Activated CD4-positive, alpha-beta T cell treated with anti-CD3 and anti-CD28 coated beads, Interleukin-2, amount 10 ng/mL, durations not matched to agents 7 days and 5 days (primary cell): Measurements from ENCODE around the gene CYB5A. TPM values are rescaled to one million over a fixed set of nuclear protein-coding genes. Genes with fewer than 3 reads are reported as not detected.
A peak's percentile ranks its signal among the peaks of the same experiment; 100 is the strongest.

Experiments used
- CTCF ChIA-PET: fragments of 350-600 bp; sonication (Branson Sonifier 250); formaldehyde crosslinking; loops from one replicate; lab custom pipeline; 2021; ENCODE audit warnings: antibody characterized with exemption; lab: Charles Lee
- POLR2A ChIA-PET: fragments of 350-600 bp; sonication (Branson Sonifier 250); formaldehyde crosslinking; loops from one replicate; lab custom pipeline; 2021; ENCODE audit warnings: antibody characterized with exemption; lab: Charles Lee
- DNase-seq: peaks from one replicate; pipeline ENCODE4 v3.0.0-alpha.2; 2020
- H3K27ac Mint-ChIP-seq: one replicate; pipeline ENCODE4 v1.8.0; 2021; ENCODE audit warnings: mild to moderate bottlenecking, moderate library complexity, mixed read lengths
- H3K27me3 Mint-ChIP-seq: one replicate; pipeline ENCODE4 v1.8.0; 2021; ENCODE audit warnings: mixed read lengths
- H3K36me3 Mint-ChIP-seq: one replicate; pipeline ENCODE4 v1.8.0; 2021; ENCODE audit warnings: low read depth, mixed read lengths
- H3K4me1 Mint-ChIP-seq: one replicate; pipeline ENCODE4 v1.8.0; 2021; ENCODE audit warnings: mixed read lengths
- H3K4me3 Mint-ChIP-seq: one replicate; pipeline ENCODE4 v1.8.0; 2021; ENCODE audit warnings: mild to moderate bottlenecking, moderate library complexity, mixed read lengths
- H3K9me3 Mint-ChIP-seq: one replicate; pipeline ENCODE4 v1.8.0; 2021; ENCODE audit warnings: mixed read lengths
- total RNA-seq, 2 experiments: library from RNA; stranded (reverse); gene quantifications; one replicate each; pipeline ENCODE4 v1.2.3, GENCODE V29; 2021

The CYB5A gene
- total RNA-seq, 2 experiments from 2014 or later, result 30.6 to 32.3 TPM

DNA sequence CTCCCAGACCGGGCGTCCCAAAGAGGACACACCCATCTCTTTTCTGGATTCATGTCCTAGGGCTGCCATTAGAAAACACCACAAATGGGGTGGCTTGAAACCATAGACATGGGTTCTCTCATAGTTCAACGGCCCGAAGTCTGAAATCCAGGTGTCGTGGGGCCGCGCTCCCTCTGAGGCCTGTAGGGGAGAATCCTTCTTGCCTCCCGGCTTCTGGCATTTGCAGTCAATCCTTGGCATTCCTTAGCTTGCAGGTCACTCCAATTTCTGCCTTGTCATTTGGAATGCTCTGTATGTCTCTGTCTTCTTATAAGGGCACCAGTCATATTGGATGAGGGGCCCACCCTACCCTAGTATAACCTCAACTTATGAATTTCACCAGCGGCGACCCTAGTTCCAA lies 65.1 kb downstream of the CYB5A start:
- H3K27me3 Mint-ChIP-seq, result no peaks in the 10 kb centered on the region
- H3K4me3 Mint-ChIP-seq, result no peak overlapping the region
- no peaks in the 10 kb centered on the region for H3K36me3 Mint-ChIP-seq
- POLR2A ChIA-PET, result no interaction called here
- DNase-seq, result no peak
- H3K27ac Mint-ChIP-seq, result no peak overlapping the region
- H3K4me1 Mint-ChIP-seq, result no peaks in the 10 kb centered on the region
- H3K9me3 Mint-ChIP-seq, result no peaks in the 10 kb centered on the region
- CTCF ChIA-PET, result no interaction called here

DNA sequence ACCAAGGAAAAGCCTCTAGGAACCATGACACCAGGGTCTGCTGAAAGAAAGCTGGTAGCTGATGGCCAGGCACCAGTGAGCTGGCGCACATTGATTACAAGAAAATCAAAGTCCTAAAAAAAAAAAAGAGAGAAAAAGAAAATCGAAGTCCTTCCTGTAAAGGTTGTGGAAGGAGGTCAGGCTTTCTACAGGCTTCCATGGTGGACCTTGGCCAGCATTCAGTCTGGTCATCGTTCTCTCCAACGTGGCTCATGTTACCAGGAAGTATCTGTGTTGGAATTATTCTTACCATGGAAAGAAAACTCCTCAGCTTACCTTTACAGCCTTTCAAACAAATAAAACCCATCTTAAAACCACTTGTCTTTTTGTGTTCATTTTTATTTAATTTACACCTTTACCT lies 65.6 kb downstream of the CYB5A start:
- H3K4me1 Mint-ChIP-seq, result no peaks in the 10 kb centered on the region

DNA sequence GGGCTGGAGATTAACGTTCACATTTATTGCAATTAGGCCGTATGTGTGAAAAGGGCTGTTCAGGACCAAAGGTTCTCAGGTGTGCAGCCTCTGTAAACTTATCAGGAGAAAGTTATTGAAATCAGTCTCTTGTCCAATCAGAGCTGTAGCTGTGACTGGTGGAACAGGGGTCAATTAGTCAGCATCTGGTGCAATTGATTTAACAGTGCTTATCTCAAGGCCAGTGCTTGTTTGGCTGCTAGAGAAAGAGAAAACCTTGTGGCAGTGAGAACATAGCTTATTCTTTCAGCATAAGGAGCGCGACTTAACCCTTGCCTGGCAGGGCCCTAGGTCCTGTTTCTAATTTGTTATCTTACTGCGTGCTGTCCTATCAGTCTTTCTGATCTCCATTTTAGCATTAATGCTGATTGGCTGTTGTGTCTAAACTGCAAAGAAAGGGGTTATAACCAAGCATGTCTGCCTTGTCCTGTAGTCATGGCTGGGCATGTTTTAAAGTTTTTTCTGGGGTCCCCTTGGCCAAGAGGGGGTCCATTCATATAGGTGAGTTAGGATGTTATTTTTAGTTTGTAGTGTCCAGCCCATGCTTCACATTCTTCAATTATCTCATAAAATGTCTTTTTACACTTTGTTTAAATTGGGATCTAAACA lies 66.4 kb downstream of the CYB5A start:
- Mint-ChIP-seq H3K4me1 (no peaks in the 10 kb centered on the region), H3K9me3 (no peaks in the 10 kb centered on the region), H3K27me3 (no peaks in the 10 kb centered on the region), H3K27ac (no peak overlapping the region), H3K4me3 (no peak overlapping the region), H3K36me3 (no peaks in the 10 kb centered on the region)
- CTCF ChIA-PET, result no interaction called here
- DNase-seq, result no peak
- POLR2A ChIA-PET, result no interaction called here

More for the DNA sequence above, 65.6 kb downstream of the CYB5A start:
- no peak overlapping the region for H3K27ac Mint-ChIP-seq
- no peaks in the 10 kb centered on the region for H3K9me3 Mint-ChIP-seq
- no peak for DNase-seq
- H3K4me3 Mint-ChIP-seq, result no peak overlapping the region
- no peaks in the 10 kb centered on the region for H3K27me3 Mint-ChIP-seq
- ChIA-PET POLR2A (no interaction called here), CTCF (no interaction called here)
- no peaks in the 10 kb centered on the region for H3K36me3 Mint-ChIP-seq

DNA sequence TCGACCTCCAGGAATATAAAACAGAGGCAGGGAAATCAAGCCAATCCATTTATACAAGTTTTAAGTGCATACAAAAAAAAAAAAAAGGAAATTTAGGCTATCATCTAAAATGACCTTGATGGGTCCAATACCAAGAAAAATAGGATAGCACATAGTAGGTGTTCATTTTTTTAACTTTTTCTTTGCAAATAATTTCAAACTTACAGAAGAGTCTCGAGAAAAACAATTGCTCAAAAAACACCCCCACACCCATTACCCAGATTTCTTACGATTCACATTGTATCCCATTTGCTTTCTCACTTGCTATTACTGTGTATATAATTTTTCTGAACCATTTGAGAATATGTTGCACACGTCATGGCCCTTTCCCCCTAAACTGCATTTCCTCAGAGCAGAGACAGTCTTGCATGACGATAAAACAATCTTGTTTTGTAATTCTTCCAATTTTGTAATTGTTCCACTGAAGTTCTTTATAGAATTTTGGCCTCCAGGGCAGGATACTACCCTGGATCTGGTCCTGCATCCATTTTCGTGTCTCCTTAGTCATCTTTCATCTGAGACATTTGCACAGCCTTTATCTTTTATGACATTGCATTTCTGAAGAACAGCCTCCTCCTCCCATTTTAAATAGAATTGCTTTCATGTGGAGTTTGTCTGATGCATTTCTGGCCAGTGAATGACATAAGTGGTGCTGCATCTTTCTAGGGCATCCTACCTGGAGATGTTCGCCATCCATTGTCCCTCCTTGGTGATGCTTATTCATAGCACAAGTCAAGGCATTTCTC lies 68.9 kb downstream of the CYB5A start:
- H3K4me3 Mint-ChIP-seq, result no peak overlapping the region
- H3K27ac Mint-ChIP-seq, result no peak overlapping the region
- no peak for DNase-seq
- POLR2A ChIA-PET, result no interaction called here
- H3K36me3 Mint-ChIP-seq, result no peaks in the 10 kb centered on the region
- H3K9me3 Mint-ChIP-seq, result no peaks in the 10 kb centered on the region
- CTCF ChIA-PET, result no interaction called here
- no peaks in the 10 kb centered on the region for H3K27me3 Mint-ChIP-seq
- H3K4me1 Mint-ChIP-seq, result no peaks in the 10 kb centered on the region

DNA sequence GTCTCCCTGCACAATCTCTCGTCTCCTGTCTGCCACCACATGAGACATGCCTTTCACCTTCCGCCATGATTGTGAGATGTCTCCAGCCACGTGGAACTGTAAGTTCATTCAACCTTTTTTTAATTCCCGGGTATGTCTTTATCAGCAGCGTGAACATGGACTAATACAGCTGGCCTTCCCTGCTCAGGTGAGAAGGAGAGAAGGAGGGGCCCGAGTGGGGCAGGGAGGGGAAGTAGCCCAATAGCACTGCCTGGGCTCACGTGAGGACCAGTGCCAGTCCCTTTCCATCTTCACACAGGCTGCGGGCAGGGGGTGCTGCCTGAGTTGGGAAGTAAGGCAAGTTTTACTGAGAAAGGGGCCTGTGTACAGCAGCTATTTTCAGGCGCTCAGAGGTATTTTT lies 70.7 kb downstream of the CYB5A start:
- Mint-ChIP-seq H3K9me3 (no peaks in the 10 kb centered on the region), H3K4me1 (no peaks in the 10 kb centered on the region), H3K36me3 (no peaks in the 10 kb centered on the region), H3K4me3 (no peak overlapping the region), H3K27ac (no peak overlapping the region), H3K27me3 (no peaks in the 10 kb centered on the region)
- DNase-seq, result no peak
- POLR2A ChIA-PET, result no interaction called here
- CTCF ChIA-PET, result no interaction called here

DNA sequence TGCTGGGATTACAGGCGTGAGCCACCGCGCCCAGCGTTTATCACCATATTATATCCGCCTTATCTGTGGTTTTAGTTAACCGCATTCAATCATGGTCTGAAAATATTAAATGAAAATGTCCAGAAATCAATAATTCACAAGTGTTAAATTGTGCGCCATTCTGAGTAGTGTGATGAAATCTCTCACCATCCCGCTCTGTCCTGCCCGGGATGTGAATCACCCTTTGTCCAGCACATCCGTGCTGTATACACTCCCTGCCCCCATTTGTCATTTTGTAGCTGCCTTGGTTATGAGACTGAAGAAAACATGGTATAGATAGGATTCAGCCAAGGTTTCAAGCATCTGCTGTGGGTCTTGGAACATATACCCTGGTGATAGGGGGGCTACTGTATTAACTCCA lies 72.7 kb downstream of the CYB5A start:
- Mint-ChIP-seq H3K36me3 (no peaks in the 10 kb centered on the region), H3K4me1 (no peaks in the 10 kb centered on the region), H3K4me3 (no peak overlapping the region), H3K27me3 (peaks cover 1% of the 10 kb centered on the region), H3K27ac (no peak overlapping the region), H3K9me3 (no peaks in the 10 kb centered on the region)
- no peak for DNase-seq
- CTCF ChIA-PET, result no interaction called here
- POLR2A ChIA-PET, result no interaction called here

DNA sequence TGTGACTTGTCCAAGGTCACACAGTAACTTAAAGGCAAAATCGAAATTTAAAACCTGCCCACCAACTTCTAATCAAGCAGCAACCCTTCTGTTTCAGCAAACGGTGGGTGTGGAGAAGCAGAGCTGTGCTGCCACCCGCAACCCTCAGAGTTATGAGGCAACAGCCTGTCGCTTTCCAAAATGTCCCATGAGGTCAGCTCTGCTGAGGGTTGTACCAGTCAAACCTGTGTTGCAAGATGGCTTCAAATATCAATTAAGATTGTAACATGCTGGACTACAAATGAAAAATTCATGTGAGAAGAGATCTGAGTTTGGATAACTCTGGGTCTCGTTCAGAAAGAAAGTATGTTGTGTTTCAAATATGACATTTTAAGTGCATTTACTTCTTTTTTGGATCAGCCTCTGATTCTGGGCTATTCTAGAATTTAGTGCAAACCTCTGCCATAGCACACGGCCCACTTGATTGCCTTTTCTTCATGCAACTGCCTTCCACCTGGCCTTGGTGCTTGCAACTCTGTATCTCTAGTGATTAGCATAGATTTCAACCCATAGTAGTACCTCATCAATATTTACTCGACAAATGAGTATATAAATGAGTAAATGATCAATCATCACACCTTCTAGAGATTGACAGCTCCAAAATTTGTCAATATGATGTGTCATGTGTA lies 74.2 kb downstream of the CYB5A start:
- H3K4me1 Mint-ChIP-seq, result no peaks in the 10 kb centered on the region
- no peaks in the 10 kb centered on the region for H3K36me3 Mint-ChIP-seq
- no peak for DNase-seq
- CTCF ChIA-PET, result no interaction called here
- POLR2A ChIA-PET, result no interaction called here
- H3K4me3 Mint-ChIP-seq, result no peak overlapping the region
- no peaks in the 10 kb centered on the region for H3K9me3 Mint-ChIP-seq
- peaks cover 1% of the 10 kb centered on the region for H3K27me3 Mint-ChIP-seq
- H3K27ac Mint-ChIP-seq, result no peak overlapping the region

DNA sequence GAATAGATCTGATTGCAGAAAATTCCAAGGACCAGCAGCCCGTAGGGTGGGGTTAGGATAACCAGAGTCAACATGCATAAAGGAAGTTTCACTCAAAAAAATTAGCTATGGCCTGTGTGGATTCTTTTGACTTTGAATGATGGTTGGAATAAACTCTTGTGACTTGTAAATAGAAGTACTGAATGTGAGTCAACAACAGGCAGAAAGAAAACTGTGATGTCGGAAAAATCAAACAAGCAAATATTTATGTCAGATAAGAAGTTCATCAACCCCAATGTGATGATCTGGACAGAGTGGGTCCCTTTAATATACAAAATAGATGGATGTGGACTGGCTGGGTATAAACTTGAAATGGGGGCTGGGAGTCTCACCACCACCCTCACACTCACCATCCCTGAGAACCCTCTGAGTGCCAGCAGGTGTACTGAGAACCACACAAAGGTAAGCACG lies 75.1 kb downstream of the CYB5A start:
- POLR2A ChIA-PET, result interaction anchor here (0.7 kb wide), 1 partner anchor 1976 kb away, joined by 5 read pairs; no protein-coding TSS in a partner anchor

DNA sequence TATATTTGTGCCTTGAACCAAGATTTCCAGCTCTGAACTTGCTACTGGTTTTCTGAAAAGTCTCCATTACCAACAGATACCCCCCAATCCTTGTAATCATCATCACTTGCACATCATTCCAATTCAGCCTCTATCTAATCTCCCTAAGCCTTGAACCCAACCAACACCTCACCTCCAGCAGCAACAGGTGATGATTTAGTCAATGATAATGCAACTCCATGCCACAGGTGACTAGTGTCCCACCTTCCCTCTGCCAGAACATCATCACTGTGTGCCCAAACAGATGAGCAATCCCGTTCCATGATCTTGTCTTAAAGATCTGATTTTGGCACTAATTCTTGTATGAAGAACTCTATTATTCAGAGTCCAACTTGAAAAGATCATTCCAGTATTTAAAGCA lies 75.9 kb downstream of the CYB5A start:
- CTCF ChIA-PET, result interaction anchor here (1.4 kb wide), 1 partner anchor 12 kb away, joined by 4 read pairs; no protein-coding TSS in a partner anchor
- H3K36me3 Mint-ChIP-seq, result no peaks in the 10 kb centered on the region
- POLR2A ChIA-PET, result no interaction called here
- no peaks in the 10 kb centered on the region for H3K4me1 Mint-ChIP-seq
- peaks cover 1% of the 10 kb centered on the region for H3K27me3 Mint-ChIP-seq
- H3K27ac Mint-ChIP-seq, result no peak overlapping the region
- no peak overlapping the region for H3K4me3 Mint-ChIP-seq
- no peak for DNase-seq
- no peaks in the 10 kb centered on the region for H3K9me3 Mint-ChIP-seq

More for the DNA sequence above, 75.1 kb downstream of the CYB5A start:
- Mint-ChIP-seq H3K27me3 (peaks cover 1% of the 10 kb centered on the region), H3K4me3 (no peak overlapping the region), H3K36me3 (no peaks in the 10 kb centered on the region), H3K27ac (no peak overlapping the region), H3K4me1 (no peaks in the 10 kb centered on the region), H3K9me3 (no peaks in the 10 kb centered on the region)
- CTCF ChIA-PET, result interaction anchor here (1.4 kb wide), 1 partner anchor 13 kb away, joined by 4 read pairs; no protein-coding TSS in a partner anchor
- DNase-seq, result no peak

DNA sequence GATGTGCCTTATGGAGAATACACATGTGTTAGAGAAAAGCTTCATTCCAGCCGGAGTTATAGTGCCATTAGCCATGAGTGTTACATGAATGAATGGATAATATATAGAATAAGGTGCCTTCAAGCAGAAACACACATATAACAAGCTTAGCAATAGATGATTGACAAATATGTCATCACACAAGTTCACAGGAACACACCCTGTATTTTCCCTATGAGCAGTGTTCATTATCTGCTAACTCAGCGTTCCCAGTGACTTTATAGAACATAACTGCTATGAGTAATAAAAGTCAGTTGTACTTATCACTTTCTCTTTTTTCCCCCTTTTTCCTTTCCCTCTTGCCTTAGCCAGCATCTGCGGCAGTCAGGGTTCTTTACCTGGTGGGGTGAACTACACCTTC lies 78.3 kb downstream of the CYB5A start:
- H3K36me3 Mint-ChIP-seq, result no peaks in the 10 kb centered on the region
- no peak overlapping the region for H3K27ac Mint-ChIP-seq
- H3K4me1 Mint-ChIP-seq, result no peaks in the 10 kb centered on the region
- CTCF ChIA-PET, result no interaction called here
- H3K4me3 Mint-ChIP-seq, result no peak overlapping the region
- peaks cover 1% of the 10 kb centered on the region for H3K27me3 Mint-ChIP-seq
- DNase-seq, result no peak
- POLR2A ChIA-PET, result no interaction called here
- H3K9me3 Mint-ChIP-seq, result no peaks in the 10 kb centered on the region

DNA sequence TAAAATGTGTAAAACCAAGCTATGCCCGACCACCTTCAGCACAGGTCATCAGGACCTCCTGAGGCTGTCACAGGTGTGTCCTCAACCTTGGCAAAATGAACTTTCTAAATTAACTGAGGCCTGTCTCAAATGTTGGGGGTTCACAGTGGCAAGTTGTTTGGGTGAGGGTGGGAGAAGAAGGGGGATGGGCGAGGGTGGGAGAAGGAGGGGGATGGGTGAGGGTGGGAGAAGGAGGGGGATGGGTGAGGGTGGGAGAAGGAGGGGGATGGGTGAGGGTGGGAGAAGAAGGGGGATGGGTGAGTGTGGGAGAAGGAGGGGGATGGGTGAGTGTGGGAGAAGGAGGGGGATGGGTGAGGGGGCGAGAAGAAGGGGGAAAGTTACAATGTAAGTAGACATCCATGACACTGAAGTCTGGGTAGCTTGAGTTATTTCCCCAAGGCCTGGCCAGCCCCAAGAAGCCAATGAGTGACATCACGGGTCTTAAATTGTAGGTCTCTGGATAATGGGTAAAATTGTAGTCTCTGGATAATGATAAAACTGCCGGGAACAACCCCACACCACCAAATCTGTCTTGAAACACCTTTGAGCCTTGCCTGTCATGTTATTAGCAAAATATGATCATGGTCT lies 87.1 kb downstream of the CYB5A start:
- Mint-ChIP-seq H3K27ac (no peak overlapping the region), H3K36me3 (no peaks in the 10 kb centered on the region), H3K9me3 (peaks cover 3% of the 10 kb centered on the region), H3K4me1 (no peaks in the 10 kb centered on the region), H3K4me3 (no peak overlapping the region), H3K27me3 (peaks cover 2% of the 10 kb centered on the region)
- POLR2A ChIA-PET, result no interaction called here
- peak; percentile 38 for DNase-seq
- CTCF ChIA-PET, result no interaction called here

DNA sequence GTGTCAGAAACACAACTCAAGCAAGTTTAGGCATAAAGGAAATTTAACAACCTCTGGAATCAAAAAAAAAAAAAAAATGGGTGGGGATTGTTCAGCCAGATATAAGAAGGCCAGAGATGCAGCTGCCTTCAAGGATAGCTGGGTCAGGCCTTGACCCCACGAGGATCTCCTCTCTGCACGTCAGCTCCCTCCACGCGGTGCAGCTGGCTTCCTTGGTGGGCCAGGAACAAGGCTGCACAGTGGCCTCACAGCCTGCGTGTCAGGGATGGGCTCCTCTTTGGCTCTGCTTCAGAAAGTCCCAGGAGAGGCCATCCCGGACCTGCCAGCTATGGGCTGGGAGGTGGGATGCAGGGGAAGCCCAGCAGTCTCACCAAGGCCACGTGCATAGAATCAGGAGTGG lies 88.0 kb downstream of the CYB5A start:
- H3K27ac Mint-ChIP-seq, result no peak overlapping the region
- POLR2A ChIA-PET, result no interaction called here
- CTCF ChIA-PET, result interaction anchor here (0.8 kb wide), 1 partner anchor 12 kb away, joined by 4 read pairs; no protein-coding TSS in a partner anchor
- H3K4me1 Mint-ChIP-seq, result no peaks in the 10 kb centered on the region
- H3K4me3 Mint-ChIP-seq, result no peak overlapping the region
- H3K27me3 Mint-ChIP-seq, result peaks cover 2% of the 10 kb centered on the region
- H3K36me3 Mint-ChIP-seq, result no peaks in the 10 kb centered on the region
- peaks cover 3% of the 10 kb centered on the region for H3K9me3 Mint-ChIP-seq
- no peak for DNase-seq
